ENCODE results near the gene NMT2.

The NMT2 gene

GRCh38 chr10:15197276-15197675, 28.8 kb upstream of the NMT2 start:
- no peak overlapping the region for H3K4me3 ChIP-seq (ENCODE audit: control insufficient read depth, low read depth, low read length)
- TF ChIP-seq CTCF (conservative IDR thresholded peaks at IDR 0.05; ENCODE audit: control insufficient read depth, insufficient read depth, low read depth, low read length): no peak
- DNase-seq (ENCODE audit: low read depth): peak; percentile 52

GRCh38 chr10:15196021-15196834, 27.7 kb upstream of the NMT2 start:
- no peak for TF ChIP-seq CTCF (conservative IDR thresholded peaks at IDR 0.05; ENCODE audit: control insufficient read depth, insufficient read depth, low read depth, low read length)
- peak; percentile 49 for DNase-seq (ENCODE audit: low read depth)
- no peak overlapping the region for H3K4me3 ChIP-seq (ENCODE audit: control insufficient read depth, low read depth, low read length)

- no peak for DNase-seq (ENCODE audit: low read depth)
- no peak overlapping the region for H3K4me3 ChIP-seq (ENCODE audit: control insufficient read depth, low read depth, low read length)
- TF ChIP-seq CTCF (conservative IDR thresholded peaks at IDR 0.05; ENCODE audit: control insufficient read depth, insufficient read depth, low read depth, low read length): no peak
These were observed 20.8 kb upstream of the NMT2 start for GRCh38 chr10:15189133-15189885.

- no peak for DNase-seq (ENCODE audit: low read depth)
- H3K4me3 ChIP-seq (ENCODE audit: control insufficient read depth, low read depth, low read length): no peak overlapping the region
- TF ChIP-seq CTCF (conservative IDR thresholded peaks at IDR 0.05; ENCODE audit: control insufficient read depth, insufficient read depth, low read depth, low read length): no peak
These were observed 20.1 kb upstream of the NMT2 start for GRCh38 chr10:15188603-15189002.

GRCh38 chr10:15183689-15184481, 15.4 kb upstream of the NMT2 start:
- DNase-seq (ENCODE audit: low read depth): no peak
- no peak overlapping the region for H3K4me3 ChIP-seq (ENCODE audit: control insufficient read depth, low read depth, low read length)
- no peak for TF ChIP-seq CTCF (conservative IDR thresholded peaks at IDR 0.05; ENCODE audit: control insufficient read depth, insufficient read depth, low read depth, low read length)

GRCh38 chr10:15182540-15183207, 14.2 kb upstream of the NMT2 start:
- no peak for TF ChIP-seq CTCF (conservative IDR thresholded peaks at IDR 0.05; ENCODE audit: control insufficient read depth, insufficient read depth, low read depth, low read length)
- peak; percentile 38 for DNase-seq (ENCODE audit: low read depth)
- H3K4me3 ChIP-seq (ENCODE audit: control insufficient read depth, low read depth, low read length): no peak overlapping the region
